Stimulated activated CD8-positive, alpha-beta memory T cell treated with anti-CD3 and anti-CD28 coated beads, Interleukin-2, amount 100 ng/mL, for 1 hour (primary cell): ENCODE results near the gene ME3.
"Not testable (repeated sequence)": the region's sequence is repeated elsewhere in the genome, so short reads cannot be mapped to it uniquely, and the experiment has no call there.

Experiments used
- DNase-seq, 2 donors: peaks; one replicate each; pipeline ENCODE4 v3.0.0-alpha.2; 2020; ENCODE audit warnings: low read depth in 2 of 2

ME3 gene

GRCh38 chr11:86433361-86434095 lies 238.9 kb downstream of the ME3 start:
- DNase-seq: not testable (repeated sequence)

- no peak for DNase-seq
These were observed 241.2 kb downstream of the ME3 start for GRCh38 chr11:86431258-86431657.

- no peak for DNase-seq
These were observed 245.0 kb downstream of the ME3 start for GRCh38 chr11:86427441-86427840.

- not testable (repeated sequence) for DNase-seq
These were observed 248.9 kb downstream of the ME3 start for GRCh38 chr11:86423488-86423887.

GRCh38 chr11:86422371-86422770 lies 250.0 kb downstream of the ME3 start:
- no peak for DNase-seq

GRCh38 chr11:86421946-86422345 lies 250.5 kb downstream of the ME3 start:
- DNase-seq: no peak

GRCh38 chr11:86418917-86419316 lies 253.5 kb downstream of the ME3 start:
- DNase-seq: no peak

- DNase-seq: no peak
These were observed 253.9 kb downstream of the ME3 start for GRCh38 chr11:86418513-86418912.

- DNase-seq: no peak
These were observed 254.3 kb downstream of the ME3 start for GRCh38 chr11:86418106-86418505.

GRCh38 chr11:86416951-86417350 lies 255.5 kb downstream of the ME3 start:
- DNase-seq: not testable (repeated sequence)

GRCh38 chr11:86416494-86416893 lies 255.9 kb downstream of the ME3 start:
- DNase-seq: no peak

GRCh38 chr11:86415026-86415425 lies 257.4 kb downstream of the ME3 start:
- DNase-seq: no peak

GRCh38 chr11:86414032-86414431 lies 258.4 kb downstream of the ME3 start:
- no peak for DNase-seq

GRCh38 chr11:86408845-86409244 lies 263.6 kb downstream of the ME3 start:
- no peak for DNase-seq

GRCh38 chr11:86403458-86403857 lies 269.0 kb downstream of the ME3 start:
- DNase-seq: no peak

GRCh38 chr11:86398106-86398505 lies 274.3 kb downstream of the ME3 start:
- no peak for DNase-seq

- no peak for DNase-seq
These were observed 275.1 kb downstream of the ME3 start for GRCh38 chr11:86397351-86397750.

GRCh38 chr11:86396396-86396795 lies 276.0 kb downstream of the ME3 start:
- DNase-seq: no peak

GRCh38 chr11:86395061-86395551 lies 277.3 kb downstream of the ME3 start:
- no peak for DNase-seq
